Ishikawa (cell line): ENCODE results near the gene SLAIN1.

Source experiments
- CREB1 ChIP-seq: IDR thresholded peaks from 2 replicates; pipeline ENCODE4 v1.6.1; 2012; ENCODE audit warnings: low read depth
- EGR1 ChIP-seq: IDR thresholded peaks from 2 replicates; pipeline ENCODE4 v1.6.1; 2012
- EP300 ChIP-seq: IDR thresholded peaks from 2 replicates; pipeline ENCODE4 v1.6.1; 2012; ENCODE audit warnings: borderline replicate concordance
- RAD21 ChIP-seq: IDR thresholded peaks from 2 replicates; pipeline ENCODE4 v1.6.1; 2012; ENCODE audit warnings: low read depth
- REST ChIP-seq: IDR thresholded peaks from 2 replicates; pipeline ENCODE4 v1.6.1; 2012; ENCODE audit warnings: low read depth, mild to moderate bottlenecking
- TAF1 ChIP-seq: IDR thresholded peaks from 2 replicates; pipeline ENCODE4 v1.6.1; 2012; ENCODE audit warnings: low read depth, mild to moderate bottlenecking
- TEAD4 ChIP-seq: IDR thresholded peaks from 2 replicates; pipeline ENCODE4 v1.6.1; 2012
- YY1 ChIP-seq: IDR thresholded peaks from 2 replicates; pipeline ENCODE4 v1.6.1; 2012; ENCODE audit warnings: low read depth
- ZBTB7A ChIP-seq: IDR thresholded peaks from 2 replicates; pipeline ENCODE4 v1.6.1; 2012; ENCODE audit warnings: low read depth

GRCh38 chr13:77740931-77741596 lies 43.6 kb downstream of the SLAIN1 start:
- TF ChIP-seq EP300 (no peak), YY1 (no peak), REST (no peak), ZBTB7A (no peak), TEAD4 (no peak), CREB1 (no peak), EGR1 (no peak), RAD21 (no peak), TAF1 (no peak)
